KMS-11 (cell line): ENCODE data around the gene ZP2.

Experiments used
- H2AFZ ChIP-seq: fragments of 200-600 bp; sonication (generic); 2 replicates; pipeline ENCODE4 v1.6.1; 2016; ENCODE audit warnings: antibody characterized with exemption, mixed run types, low read depth
- H3K27ac ChIP-seq: fragments of 200-600 bp; sonication (generic); 2 replicates; pipeline ENCODE4 v1.6.1; 2016; ENCODE audit warnings: mild to moderate bottlenecking, mixed run types
- H3K27me3 ChIP-seq: fragments of 200-600 bp; sonication (generic); 2 replicates; pipeline ENCODE4 v1.6.1; 2017; ENCODE audit warnings: mild to moderate bottlenecking, low read depth, mixed run types, moderate library complexity; ENCODE audit not compliant: insufficient read depth
- H3K36me3 ChIP-seq: fragments of 200-600 bp; sonication (generic); 2 replicates; pipeline ENCODE4 v1.6.1; 2017; ENCODE audit warnings: mild to moderate bottlenecking, mixed run types; ENCODE audit not compliant: insufficient read depth
- H3K4me1 ChIP-seq: fragments of 200-600 bp; sonication (generic); 2 replicates; pipeline ENCODE4 v1.6.1; 2016; ENCODE audit warnings: mild to moderate bottlenecking, low read depth, mixed run types; ENCODE audit not compliant: poor library complexity, severe bottlenecking
- H3K4me2 ChIP-seq: fragments of 200-600 bp; sonication (generic); 2 replicates; pipeline ENCODE4 v1.7.0; 2016; ENCODE audit warnings: mild to moderate bottlenecking, mixed run types
- H3K4me3 ChIP-seq: fragments of 200-600 bp; sonication (generic); IDR thresholded peaks from 2 replicates; pipeline ENCODE4 v1.6.1; 2017; ENCODE audit warnings: low read depth, low read length, mixed read lengths; ENCODE audit not compliant: insufficient read depth
- H3K79me2 ChIP-seq: fragments of 200-600 bp; sonication (generic); 2 replicates; pipeline ENCODE4 v1.6.1; 2016; ENCODE audit warnings: low read depth, mixed run types; ENCODE audit not compliant: insufficient read depth
- H3K9ac ChIP-seq: fragments of 200-600 bp; sonication (generic); 2 replicates; pipeline ENCODE4 v1.6.1; 2016; ENCODE audit warnings: mild to moderate bottlenecking, mixed run types
- H4K20me1 ChIP-seq: fragments of 200-600 bp; sonication (generic); 2 replicates; pipeline ENCODE4 v1.6.1; 2016; ENCODE audit warnings: mild to moderate bottlenecking, mixed run types; ENCODE audit not compliant: insufficient read depth
- CTCF ChIP-seq: fragments of 200-600 bp; sonication (generic); conservative IDR thresholded peaks from 2 replicates; pipeline ENCODE4 v1.6.1; 2017; ENCODE audit warnings: low read depth, mild to moderate bottlenecking, antibody characterized with exemption, low read length, moderate library complexity, mixed read lengths

Gene ZP2

GRCh38 chr16:21217121-21217520, 5.7 kb upstream of the ZP2 start:
- Histone ChIP-seq H3K4me3 (no peak overlapping the region), H4K20me1 (no peaks in the 10 kb centered on the region), H3K36me3 (no peaks in the 10 kb centered on the region), H3K27me3 (no peaks in the 10 kb centered on the region), H3K27ac (no peak overlapping the region), H3K9ac (no peak overlapping the region), H2AFZ (no peak overlapping the region), H3K79me2 (no peaks in the 10 kb centered on the region), H3K4me2 (no peak overlapping the region), H3K4me1 (no peaks in the 10 kb centered on the region)
- TF ChIP-seq CTCF: no peak

- Histone ChIP-seq H3K4me1 (no peaks in the 10 kb centered on the region), H3K9ac (no peak overlapping the region), H3K4me2 (no peak overlapping the region), H2AFZ (no peak overlapping the region), H3K27me3 (no peaks in the 10 kb centered on the region), H3K36me3 (no peaks in the 10 kb centered on the region), H4K20me1 (no peaks in the 10 kb centered on the region), H3K4me3 (no peak overlapping the region), H3K79me2 (no peaks in the 10 kb centered on the region), H3K27ac (no peak overlapping the region)
- TF ChIP-seq CTCF: no peak
These were observed 2.7 kb upstream of the ZP2 start for GRCh38 chr16:21214086-21214485.

- no peak for TF ChIP-seq CTCF
- Histone ChIP-seq H3K36me3 (no peaks in the 10 kb centered on the region), H3K9ac (no peak overlapping the region), H3K27ac (no peak overlapping the region), H3K4me1 (no peaks in the 10 kb centered on the region), H3K27me3 (no peaks in the 10 kb centered on the region), H2AFZ (no peak overlapping the region), H4K20me1 (no peaks in the 10 kb centered on the region), H3K4me3 (no peak overlapping the region), H3K4me2 (no peak overlapping the region), H3K79me2 (no peaks in the 10 kb centered on the region)
These were observed 2.7 kb downstream of the ZP2 start for GRCh38 chr16:21208446-21209230.

DNA sequence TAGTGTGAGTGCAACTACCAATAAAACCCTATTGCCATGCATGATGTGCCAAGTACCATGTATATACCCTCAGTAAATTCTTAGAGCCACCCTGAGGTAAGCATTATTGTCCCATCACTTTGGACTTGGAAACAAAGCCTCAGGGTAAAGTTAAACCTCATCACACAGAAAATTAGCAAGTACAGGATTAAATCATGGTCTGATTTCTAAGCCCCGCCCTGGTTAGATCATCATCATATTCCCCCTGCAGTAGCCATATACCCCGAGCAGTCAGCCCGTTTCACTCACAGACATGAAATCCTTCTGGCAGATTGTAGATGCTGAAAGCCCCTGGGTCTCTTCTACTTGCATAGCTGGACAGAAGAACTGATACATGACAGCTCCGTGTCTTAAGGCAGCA, 4.8 kb downstream of the ZP2 start:
- H3K27me3 ChIP-seq: no peaks in the 10 kb centered on the region
- H3K4me3 ChIP-seq: no peak overlapping the region
- TF ChIP-seq CTCF: no peak
- no peak overlapping the region for H3K9ac ChIP-seq
- H3K4me1 ChIP-seq: no peaks in the 10 kb centered on the region
- no peaks in the 10 kb centered on the region for H4K20me1 ChIP-seq
- no peaks in the 10 kb centered on the region for H3K36me3 ChIP-seq
- H3K27ac ChIP-seq: no peak overlapping the region
- no peak overlapping the region for H3K4me2 ChIP-seq
- no peaks in the 10 kb centered on the region for H3K79me2 ChIP-seq
- no peak overlapping the region for H2AFZ ChIP-seq
